HepG2 (cell line): ENCODE results near the gene MRPL14. TPM values are rescaled to one million over a fixed set of nuclear protein-coding genes. Genes with fewer than 3 reads are reported as not detected.

Source experiments
- ARNTL ChIP-seq: sonication (generic); formaldehyde crosslinking; IDR thresholded peaks from 2 replicates; pipeline ENCODE4 v1.4.0; 2020; ENCODE audit warnings: mild to moderate bottlenecking, missing genetic modification reagents
- CTCF ChIP-seq: sonication (generic); formaldehyde crosslinking; IDR thresholded peaks from 2 replicates; pipeline ENCODE4 v1.5.0; 2020; ENCODE audit warnings: mild to moderate bottlenecking, missing genetic modification reagents, moderate library complexity
- FOXM1 ChIP-seq: sonication (generic); formaldehyde crosslinking; IDR thresholded peaks from 2 replicates; pipeline ENCODE4 v1.5.0; 2020; ENCODE audit warnings: missing genetic modification reagents
- GPBP1L1 ChIP-seq: sonication (generic); formaldehyde crosslinking; IDR thresholded peaks from 2 replicates; pipeline ENCODE4 v1.5.0; 2020; ENCODE audit warnings: mild to moderate bottlenecking, missing genetic modification reagents
- HIC2 ChIP-seq: sonication (generic); formaldehyde crosslinking; IDR thresholded peaks from 2 replicates; pipeline ENCODE4 v1.9.0; 2022; ENCODE audit warnings: low read depth, missing genetic modification reagents
- JUND ChIP-seq: sonication (generic); formaldehyde crosslinking; IDR thresholded peaks from 2 replicates; pipeline ENCODE4 v1.8.0; 2022; ENCODE audit warnings: mild to moderate bottlenecking, missing genetic modification reagents
- KDM4B ChIP-seq: sonication (generic); formaldehyde crosslinking; IDR thresholded peaks from 2 replicates; pipeline ENCODE4 v1.4.0; 2020; ENCODE audit warnings: missing genetic modification reagents
- KLF9 ChIP-seq: IDR thresholded peaks from 2 replicates; pipeline ENCODE4 v1.6.1; 2016; ENCODE audit warnings: low read depth
- MATR3 ChIP-seq: sonication (generic); formaldehyde crosslinking; IDR thresholded peaks from 2 replicates; pipeline ENCODE4 v1.4.0; 2020; ENCODE audit warnings: missing genetic modification reagents
- NFKBIZ ChIP-seq: IDR thresholded peaks from 2 replicates; pipeline ENCODE4 v1.6.1; 2018; ENCODE audit warnings: missing genetic modification reagents, missing compliant biosample characterization
- TAF15 ChIP-seq: fragments of 200-400 bp; formaldehyde crosslinking; IDR thresholded peaks from one replicate; pipeline ENCODE4 v1.6.1; 2018; ENCODE audit warnings: mild to moderate bottlenecking, low read depth, low read length; ENCODE audit not compliant: poor library complexity, severe bottlenecking
- TBL1XR1 ChIP-seq: fragments of 150-350 bp; IDR thresholded peaks from 2 replicates; pipeline ENCODE4 v1.6.1; 2014; ENCODE audit warnings: borderline replicate concordance, low read length; ENCODE audit not compliant: partially characterized antibody
- TCF12 ChIP-seq, 2 experiments: fragments of 450-650 bp in 1 of 2; sonication (generic) in 1 of 2; formaldehyde crosslinking in 1 of 2; IDR thresholded peaks; 2 replicates each; pipeline versions ENCODE4 v1.6.1 to v1.8.0; 2017 to 2022; ENCODE audit warnings: antibody characterized with exemption in 1 of 2, mild to moderate bottlenecking in 1 of 2, missing genetic modification reagents in 1 of 2, moderate library complexity in 1 of 2
- U2AF2 ChIP-seq: fragments of 200-400 bp; formaldehyde crosslinking; IDR thresholded peaks from 2 replicates; pipeline ENCODE4 v1.6.1; 2017; ENCODE audit warnings: low read depth, mild to moderate bottlenecking, low read length
- ZBTB21 ChIP-seq: sonication (generic); formaldehyde crosslinking; IDR thresholded peaks from 2 replicates; pipeline ENCODE4 v1.4.0; 2020; ENCODE audit warnings: missing genetic modification reagents
- ZEB1 ChIP-seq: IDR thresholded peaks from 2 replicates; pipeline ENCODE4 v1.6.1; 2012; ENCODE audit warnings: mild to moderate bottlenecking, low read depth, inconsistent platforms; ENCODE audit not compliant: insufficient replicate concordance
- ZFP36L2 ChIP-seq: sonication (generic); formaldehyde crosslinking; IDR thresholded peaks from 2 replicates; pipeline ENCODE4 v1.4.0; 2020; ENCODE audit warnings: missing genetic modification reagents
- ZNF484 ChIP-seq: sonication (generic); formaldehyde crosslinking; IDR thresholded peaks from 2 replicates; pipeline ENCODE4 v1.5.1; 2020; ENCODE audit warnings: mild to moderate bottlenecking, low read depth, missing genetic modification reagents, borderline replicate concordance
- ZNF552 ChIP-seq: sonication (generic); formaldehyde crosslinking; IDR thresholded peaks from 2 replicates; pipeline ENCODE4 v1.9.0; 2022; ENCODE audit warnings: missing genetic modification reagents, mild to moderate bottlenecking, borderline replicate concordance
- ZNF557 ChIP-seq: sonication (generic); formaldehyde crosslinking; IDR thresholded peaks from 2 replicates; pipeline ENCODE4 v1.4.0; 2020; ENCODE audit warnings: missing genetic modification reagents
- ZNF572 ChIP-seq: sonication (generic); formaldehyde crosslinking; IDR thresholded peaks from 2 replicates; pipeline ENCODE4 v1.5.1; 2020; ENCODE audit warnings: mild to moderate bottlenecking, missing genetic modification reagents
- ZNF615 ChIP-seq: sonication (generic); formaldehyde crosslinking; IDR thresholded peaks from 2 replicates; pipeline ENCODE4 v1.5.0; 2020; ENCODE audit warnings: mild to moderate bottlenecking, missing genetic modification reagents, borderline replicate concordance
- ZNF672 ChIP-seq: sonication (generic); formaldehyde crosslinking; IDR thresholded peaks from 2 replicates; pipeline ENCODE4 v1.8.1; 2022; ENCODE audit warnings: missing genetic modification reagents
- ZNF766 ChIP-seq: sonication (generic); formaldehyde crosslinking; IDR thresholded peaks from 2 replicates; pipeline ENCODE4 v1.5.0; 2020; ENCODE audit warnings: missing genetic modification reagents, borderline replicate concordance
- polyA plus RNA-seq, 8 experiments: library from polyadenylated mRNA; depleted of rRNA in 3 of 8; stranded (reverse) in 7 of 8; unstranded in 1 of 8; fragments of >200 nt; fragmentation: Illumina TruSeq in 4 of 8; extraction: Trizol in 4 of 8; gene quantifications; 2 replicates each; pipeline versions ENCODE4 v1.2.1 to v1.2.3, GENCODE V29; 2011 to 2016; ENCODE audit warnings: low read depth in 4 of 8, missing spikeins in 1 of 8, mixed read lengths in 1 of 8; ENCODE audit not compliant: insufficient read depth in 1 of 8
- total RNA-seq, 5 experiments: library from RNA; depleted of rRNA; stranded (reverse); fragments of >200 nt; fragmentation: Illumina TruSeq; extraction: Trizol; gene quantifications; 2 replicates each; pipeline ENCODE4 v1.2.3, GENCODE V29; 2016; ENCODE audit warnings: low read depth in 1 of 5
- TF ChIP-seq, protein P1 (sequence below): sonication (generic); formaldehyde crosslinking; IDR thresholded peaks from 2 replicates; pipeline ENCODE4 v1.4.0; 2020; ENCODE audit warnings: mild to moderate bottlenecking, missing genetic modification reagents

The MRPL14 gene
- total and polyA plus RNA-seq, 2 of the 13 experiments (the other 11 are each of a cell fraction or from before 2014, with no cell fraction given): 157 to 178 TPM

- TF ChIP-seq NFKBIZ (CRISPR knock-in tag) (no peak), TAF15 (no peak), ARNTL (CRISPR knock-in tag) (no peak), ZNF672 (CRISPR knock-in tag) (no peak), ZBTB21 (CRISPR knock-in tag) (no peak), U2AF2 (no peak), ZNF572 (no peak), TCF12 (IDR thresholded peaks at IDR 0.05) (no peak), TCF12 (CRISPR knock-in tag; IDR thresholded peaks at IDR 0.05) (no peak), CTCF (CRISPR knock-in tag) (peak; percentile 99), ZFP36L2 (no peak; the same call in 1 of the 2 replicates), GPBP1L1 (CRISPR knock-in tag) (no peak), ZNF484 (no peak), FOXM1 (no peak), MATR3 (no peak), TBL1XR1 (no peak), ZNF615 (CRISPR knock-in tag) (no peak), ZNF552 (CRISPR knock-in tag) (no peak; the same call in 1 of the 2 replicates), KLF9 (no peak), JUND (no peak), ZNF766 (CRISPR knock-in tag) (0 out of 2 replicates have a peak, but pooled peaks have one; percentile 88), KDM4B (CRISPR knock-in tag) (peak; percentile 69; the same call in 1 of the 2 replicates), ZEB1 (no peak), HIC2 (no peak), ZNF557 (CRISPR knock-in tag) (0 out of 2 replicates have a peak, but pooled peaks have one; percentile 29)
- TF ChIP-seq, protein P1, sequence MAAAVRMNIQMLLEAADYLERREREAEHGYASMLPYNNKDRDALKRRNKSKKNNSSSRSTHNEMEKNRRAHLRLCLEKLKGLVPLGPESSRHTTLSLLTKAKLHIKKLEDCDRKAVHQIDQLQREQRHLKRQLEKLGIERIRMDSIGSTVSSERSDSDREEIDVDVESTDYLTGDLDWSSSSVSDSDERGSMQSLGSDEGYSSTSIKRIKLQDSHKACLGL: no peak
Observed at GRCh38 chr6:44074439-44074812, 52.8 kb downstream of the MRPL14 start (continued).
